Endothelial cell of umbilical vein (primary cell): Measurements from ENCODE around the gene HNRNPDL. TPM values are rescaled to one million over a fixed set of nuclear protein-coding genes. Genes with fewer than 3 reads are reported as not detected.

ENCODE experiments used
- BruUV-seq: library from RNA; stranded (reverse); fragments of 400-500 nt; replicated peaks from 2 replicates; lab custom pipeline; 2021; lab: Mats Ljungman, UMichigan
- CTCF ChIA-PET: fragments of 300-600, 350-600 bp; sonication (Branson Sonifier 250); formaldehyde crosslinking; loops from one replicate; lab custom pipeline; 2021; ENCODE audit warnings: antibody characterized with exemption, inconsistent platforms; lab: Charles Lee
- POLR2A ChIA-PET: fragments of 300-600, 350-600 bp; sonication (Branson Sonifier 250); formaldehyde crosslinking; loops from one replicate; lab custom pipeline; 2021; ENCODE audit warnings: antibody characterized with exemption, inconsistent platforms; lab: Charles Lee
- DNase-seq: peaks from one replicate; pipeline ENCODE4 v3.0.0-alpha.2; 2011; ENCODE audit warnings: low read depth, low spot score
- FAIRE-seq: peaks from 2 replicates; lab custom pipeline; 2011; peaks lifted over from hg19 to GRCh38; lab: Jason Lieb, UNC
- H2AFZ ChIP-seq: 2 replicates; pipeline ENCODE4 v1.6.0; 2012; ENCODE audit warnings: low read depth, low read length, control low read depth, inconsistent platforms
- H3K27ac ChIP-seq: 2 replicates; pipeline ENCODE4 v1.5.1; 2011; ENCODE audit warnings: low read depth, mild to moderate bottlenecking, control low read depth, low read length, moderate library complexity; ENCODE audit not compliant: insufficient read depth
- H3K27me3 ChIP-seq, 2 experiments: 2 replicates each; pipeline versions ENCODE4 v1.6.0 to v1.6.1; 2011; ENCODE audit warnings: low read length in 2 of 2, mixed read lengths in 1 of 2; ENCODE audit not compliant: control insufficient read depth in 2 of 2, insufficient read depth in 2 of 2
- H3K36me3 ChIP-seq, 2 experiments: 2 replicates in 1 of 2; 3 replicates in 1 of 2; pipeline ENCODE4 v1.5.1; 2011; ENCODE audit warnings: low read length in 2 of 2, mild to moderate bottlenecking in 1 of 2, moderate library complexity in 1 of 2; ENCODE audit not compliant: control insufficient read depth in 2 of 2, insufficient read depth in 2 of 2; ENCODE audit errors: extremely low read depth in 1 of 2
- H3K4me1 ChIP-seq: 3 replicates; pipeline ENCODE4 v1.5.1; 2011; ENCODE audit warnings: mild to moderate bottlenecking, low read length; ENCODE audit not compliant: control insufficient read depth, insufficient read depth; ENCODE audit errors: extremely low read depth
- H3K4me2 ChIP-seq: 2 replicates; pipeline ENCODE4 v1.6.1; 2011; ENCODE audit warnings: low read length, control low read depth, mixed read lengths; ENCODE audit not compliant: insufficient read depth
- H3K4me3 ChIP-seq, 3 experiments: fragments of 200-600 bp in 1 of 3; sonication (generic), shearing (Covaris generic) in 1 of 3; replicated peaks in 1 of 3; 2 replicates each; pipeline ENCODE4 v1.5.1; 2011 to 2016; ENCODE audit warnings: control low read depth in 3 of 3, low read length in 3 of 3, mild to moderate bottlenecking in 2 of 3, inconsistent platforms in 1 of 3, low read depth in 1 of 3, moderate library complexity in 1 of 3; ENCODE audit not compliant: insufficient read depth in 1 of 3
- H3K79me2 ChIP-seq: 2 replicates; pipeline ENCODE4 v1.6.0; 2012; ENCODE audit warnings: low read length, inconsistent platforms; ENCODE audit not compliant: control insufficient read depth, insufficient read depth
- H3K9ac ChIP-seq: replicated peaks from 2 replicates; pipeline ENCODE3; 2011; ENCODE audit warnings: low read length, control low read depth; ENCODE audit not compliant: insufficient read depth; ENCODE audit errors: extremely low read depth
- H3K9me1 ChIP-seq: replicated peaks from 3 replicates; pipeline ENCODE4 v1.6.0; 2011; ENCODE audit warnings: mild to moderate bottlenecking, low read length; ENCODE audit not compliant: control insufficient read depth, insufficient read depth; ENCODE audit errors: extremely low read depth
- H3K9me3 ChIP-seq: replicated peaks from 2 replicates; pipeline ENCODE4 v1.5.1; 2012; ENCODE audit warnings: low read length, inconsistent platforms; ENCODE audit not compliant: control insufficient read depth, insufficient read depth
- H4K20me1 ChIP-seq: replicated peaks from 2 replicates; pipeline ENCODE3; 2011; ENCODE audit warnings: mild to moderate bottlenecking, low read length; ENCODE audit not compliant: control insufficient read depth, insufficient read depth; ENCODE audit errors: extremely low read depth
- CTCF ChIP-seq, 2 donors: IDR thresholded peaks; 1 replicate in 1 of 2; 2 replicates in 1 of 2; pipeline ENCODE4 v1.5.1; 2011; ENCODE audit warnings: low read length in 2 of 2, mild to moderate bottlenecking in 2 of 2, moderate library complexity in 2 of 2, control low read depth in 1 of 2, inconsistent platforms in 1 of 2, low read depth in 1 of 2; ENCODE audit not compliant: insufficient read depth in 1 of 2; ENCODE audit errors: extremely low read depth in 1 of 2
- EZH2 ChIP-seq: IDR thresholded peaks from 2 replicates; pipeline ENCODE4 v1.6.1; 2012; ENCODE audit warnings: borderline replicate concordance, low read depth, mild to moderate bottlenecking, moderate library complexity, low read length, inconsistent platforms; ENCODE audit not compliant: severe bottlenecking
- FOS ChIP-seq: IDR thresholded peaks from 2 replicates; pipeline ENCODE4 v1.6.1; 2011; ENCODE audit warnings: mild to moderate bottlenecking, low read length, moderate library complexity, borderline replicate concordance; ENCODE audit not compliant: insufficient read depth
- GATA2 ChIP-seq: IDR thresholded peaks from 2 replicates; pipeline ENCODE4 v1.7.0; 2011; ENCODE audit warnings: low read depth, mild to moderate bottlenecking, moderate library complexity, mixed read lengths, low read length; ENCODE audit not compliant: insufficient read length, insufficient read depth
- JUN ChIP-seq: IDR thresholded peaks from 2 replicates; pipeline ENCODE4 v1.6.1; 2011; ENCODE audit warnings: borderline replicate concordance, low read depth; ENCODE audit not compliant: insufficient read length, insufficient read depth
- MAX ChIP-seq: IDR thresholded peaks from 2 replicates; pipeline ENCODE4 v1.6.1; 2011; ENCODE audit not compliant: insufficient read depth, insufficient read length
- MYC ChIP-seq: IDR thresholded peaks from one replicate; pipeline ENCODE4 v1.6.1; 2011; ENCODE audit warnings: mild to moderate bottlenecking, low read depth, low read length
- POLR2A ChIP-seq: IDR thresholded peaks from 2 replicates; pipeline ENCODE4 v1.6.1; 2012; ENCODE audit warnings: low read depth, mild to moderate bottlenecking, control low read depth, low read length
- POLR2AphosphoS5 ChIP-seq: IDR thresholded peaks from 2 replicates; pipeline ENCODE4 v1.6.1; 2012; ENCODE audit warnings: low read depth, mild to moderate bottlenecking, control low read depth, low read length, moderate library complexity; ENCODE audit not compliant: insufficient read depth
- dilution Hi-C: fragments of 300-500 bp; cut with MboI; formaldehyde crosslinking; loops from one replicate; pipeline ENCODE4 v1.15.0; 2019; ENCODE audit warnings: low sequenced_read_pairs; ENCODE audit not compliant: extremely low pct_ligation_motif_present
- intact Hi-C: fragments of 100-400 bp; cut with micrococcal nuclease; formaldehyde crosslinking; loops from one replicate; pipeline ENCODE4 v1.10.0; 2022
- polyA plus RNA-seq, 4 experiments: library from polyadenylated mRNA; depleted of rRNA in 3 of 4; stranded (reverse) in 3 of 4; unstranded in 1 of 4; fragments of >200 nt; gene quantifications; 2 replicates each; pipeline versions ENCODE4 v1.2.1 to v1.2.3, GENCODE V29; 2011 to 2012; ENCODE audit warnings: missing spikeins in 1 of 4
- total RNA-seq: library from RNA; stranded (reverse); gene quantifications from 2 replicates; pipeline ENCODE4 v1.2.3, GENCODE V29; 2021

Gene HNRNPDL
- total and polyA plus RNA-seq, 2 donors (not counting 3 experiments of a cell fraction or from before 2014, with no cell fraction given): 160 to 292 TPM

GRCh38 chr4:82381235-82381634 lies 49.0 kb downstream of the HNRNPDL start:
- ChIA-PET CTCF (interaction anchor here (0.6 to 1.6 kb wide), 4 partner anchors 11 to 358 kb away, joined by 3 to 5 read pairs (median 4); no protein-coding TSS in a partner anchor), POLR2A (interaction anchor here (0.6 kb wide), 2 partner anchors 599 to 835 kb away, joined by 3 read pairs; no protein-coding TSS in a partner anchor)
- no peak overlapping the region for H3K4me2 ChIP-seq
- intact Hi-C loops: no loop called here
- no peaks in the 10 kb centered on the region for H3K27me3 ChIP-seq
- H3K4me1 ChIP-seq: peaks cover under 1% of the 10 kb centered on the region
- H3K27ac ChIP-seq: no peak overlapping the region
- no peaks in the 10 kb centered on the region for H3K9me3 ChIP-seq
- no peaks in the 10 kb centered on the region for H4K20me1 ChIP-seq
- H3K79me2 ChIP-seq: peaks cover 6% of the 10 kb centered on the region
- no peaks in the 10 kb centered on the region for H3K36me3 ChIP-seq
- FAIRE-seq (no peak), DNase-seq (no peak)
- dilution Hi-C loops: no loop called here
- H2AFZ ChIP-seq: no peak overlapping the region
- H3K9ac ChIP-seq: no peak overlapping the region
- no peak for TF ChIP-seq JUN
- no peak for TF ChIP-seq FOS
- TF ChIP-seq MYC: no peak
- no peak for TF ChIP-seq POLR2AphosphoS5
- TF ChIP-seq CTCF (IDR thresholded peaks at IDR 0.05; ENCODE audit: extremely low read depth in 1 of 2, insufficient read depth in 1 of 2, low read depth in 1 of 2, low read length in 2 of 2): no peak
- TF ChIP-seq GATA2: no peak
- no peak for TF ChIP-seq MAX
- TF ChIP-seq POLR2A: no peak
- TF ChIP-seq EZH2: no peak
- BruUV-seq: no TSS peak
- H3K4me3 ChIP-seq: no peak overlapping the region
- H3K9me1 ChIP-seq: no peaks in the 10 kb centered on the region
